NOMO-1 treated with dmso at 0.1 percent for 144 hours (cell line): Measurements from ENCODE around the gene UQCRQ.

ENCODE experiments used
- DNase-seq: peaks from one replicate; lab custom pipeline; 2025; ENCODE audit not compliant: unreplicated experiment; lab: John Stamatoyannopoulos, UW

The UQCRQ gene

GRCh38 chr5:132866342-132867045 lies at the start of gene UQCRQ, which contains the start of gene GDF9:
TSS of gene UQCRQ (plus strand) at chr5:132866642. CDS start at chr5:132866882, 240 bp downstream.
TSS of gene GDF9 (minus strand) at chr5:132866469. CDS start at chr5:132864533, 1,936 bp downstream.
- peak; percentile 99 for DNase-seq

- no peak for DNase-seq
Measured at GRCh38 chr5:132817011-132817410, 49.4 kb upstream of the UQCRQ start.

- DNase-seq = no peak
Measured at GRCh38 chr5:132819468-132819867, 47.0 kb upstream of the UQCRQ start.

GRCh38 chr5:132820162-132820754 lies 46.2 kb upstream of the UQCRQ start:
- DNase-seq = peak; percentile 57

- DNase-seq = no peak
Measured at GRCh38 chr5:132821350-132821749, 45.1 kb upstream of the UQCRQ start.

GRCh38 chr5:132821791-132822190 lies 44.7 kb upstream of the UQCRQ start:
- DNase-seq = no peak

- no peak for DNase-seq
Measured at GRCh38 chr5:132822650-132823480, 43.6 kb upstream of the UQCRQ start.

- DNase-seq = no peak
Measured at GRCh38 chr5:132823481-132824050, 42.9 kb upstream of the UQCRQ start.

GRCh38 chr5:132824426-132824825 lies 42.0 kb upstream of the UQCRQ start:
- no peak for DNase-seq

GRCh38 chr5:132825033-132825833 lies 41.2 kb upstream of the UQCRQ start:
- DNase-seq = no peak

GRCh38 chr5:132825834-132826391 lies 40.5 kb upstream of the UQCRQ start:
- DNase-seq = no peak

- DNase-seq = no peak
Measured at GRCh38 chr5:132826424-132827082, 39.9 kb upstream of the UQCRQ start.

- no peak for DNase-seq
Measured at GRCh38 chr5:132827943-132828673, 38.3 kb upstream of the UQCRQ start.

- DNase-seq = no peak
Measured at GRCh38 chr5:132828846-132829494, 37.5 kb upstream of the UQCRQ start.

- DNase-seq = peak; percentile 44
Measured at GRCh38 chr5:132829742-132830435, 36.6 kb upstream of the UQCRQ start.

- DNase-seq = no peak
Measured at GRCh38 chr5:132830436-132831094, 35.9 kb upstream of the UQCRQ start, which contains the start of gene SHROOM1. TSS of gene SHROOM1 (minus strand) at chr5:132830647. CDS start at chr5:132826140, 4,507 bp downstream.

GRCh38 chr5:132831095-132831860 lies 35.2 kb upstream of the UQCRQ start:
- DNase-seq = no peak
